SK-N-SH (cell line): ENCODE measurements around the gene PLEKHA6.

ENCODE experiments used
- CTCF ChIP-seq: fragments of 200-600 bp; sonication (generic); IDR thresholded peaks from 2 replicates; pipeline ENCODE4 v1.6.1; 2017; ENCODE audit warnings: antibody characterized with exemption, mild to moderate bottlenecking, moderate library complexity
- EP300 ChIP-seq, 2 experiments: IDR thresholded peaks; 2 replicates each; pipeline versions ENCODE4 v1.4.0 to v1.6.1; 2012; ENCODE audit warnings: borderline replicate concordance in 1 of 2, low read depth in 1 of 2, low read length in 1 of 2

DNA sequence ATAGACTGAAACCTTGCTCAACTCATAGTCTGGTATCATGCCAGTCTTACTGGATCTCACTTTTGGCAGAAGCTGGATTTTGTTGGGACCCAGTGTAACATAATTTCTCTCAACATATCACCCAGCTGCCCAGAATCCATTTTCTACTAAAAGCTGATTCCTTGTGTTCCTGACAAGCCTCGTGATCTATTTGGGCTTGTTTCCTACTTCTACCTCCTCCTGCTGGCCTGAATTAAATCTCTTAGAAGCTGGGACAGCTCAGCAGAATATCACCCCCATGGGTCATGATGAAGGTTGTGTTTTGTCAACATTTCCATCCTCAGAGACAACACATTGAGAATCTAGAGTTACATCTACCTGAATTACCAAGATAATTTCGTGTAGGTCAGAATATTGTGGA lies 153.6 kb downstream of the PLEKHA6 start:
- TF ChIP-seq CTCF (peak; percentile 25), EP300 (IDR thresholded peaks at IDR 0.05; ENCODE audit: borderline replicate concordance in 1 of 2, low read depth in 1 of 2, low read length in 1 of 2) (no peak)
